SK-N-DZ (cell line): Measurements from ENCODE around the gene CHAF1A.

Experiments used
- DNase-seq: peaks from one replicate; pipeline ENCODE4 v3.0.0-alpha.2; 2015; ENCODE audit warnings: low spot score

The CHAF1A gene

GRCh38 chr19:4366666-4367335 is 35.6 kb upstream of the CHAF1A start:
- DNase-seq, result no peak

GRCh38 chr19:4367336-4367723 is 35.1 kb upstream of the CHAF1A start:
- DNase-seq, result no peak

GRCh38 chr19:4367781-4368127 is 34.7 kb upstream of the CHAF1A start:
- no peak for DNase-seq

GRCh38 chr19:4368128-4368820 is 34.2 kb upstream of the CHAF1A start:
- DNase-seq, result no peak

GRCh38 chr19:4369109-4369887 is 33.1 kb upstream of the CHAF1A start:
- no peak for DNase-seq

- no peak for DNase-seq
These were observed 32.6 kb upstream of the CHAF1A start for GRCh38 chr19:4369888-4370260.

- no peak for DNase-seq
These were observed 31.9 kb upstream of the CHAF1A start for GRCh38 chr19:4370418-4371041.

- DNase-seq, result no peak
These were observed 30.9 kb upstream of the CHAF1A start for GRCh38 chr19:4371247-4372164.

GRCh38 chr19:4372165-4373012 is 30.1 kb upstream of the CHAF1A start:
- no peak for DNase-seq

GRCh38 chr19:4373013-4373367 is 29.4 kb upstream of the CHAF1A start:
- no peak for DNase-seq

GRCh38 chr19:4373601-4374497 is 28.6 kb upstream of the CHAF1A start:
- no peak for DNase-seq

- no peak for DNase-seq
These were observed 27.8 kb upstream of the CHAF1A start for GRCh38 chr19:4374498-4375163.

GRCh38 chr19:4375164-4376027 is 27.0 kb upstream of the CHAF1A start:
- peak; percentile 72 for DNase-seq

GRCh38 chr19:4376028-4376670 is 26.3 kb upstream of the CHAF1A start:
- no peak for DNase-seq

- DNase-seq, result no peak
These were observed 25.8 kb upstream of the CHAF1A start for GRCh38 chr19:4376671-4376990.

GRCh38 chr19:4376991-4377781 is 25.3 kb upstream of the CHAF1A start:
- no peak for DNase-seq

- no peak for DNase-seq
These were observed 23.6 kb upstream of the CHAF1A start for GRCh38 chr19:4378886-4379285.
